ENCODE results near the gene ABHD18. TPM values are rescaled to one million over a fixed set of nuclear protein-coding genes. Genes with fewer than 3 reads are reported as not detected.
"Not testable (repeated sequence)": the region's sequence is repeated elsewhere in the genome, so short reads cannot be mapped to it uniquely, and the experiment has no call there.

ABHD18 gene
- total RNA-seq, 6 experiments from 2014 or later, result 4.0 to 4.9 (median 4.3) TPM

DNA sequence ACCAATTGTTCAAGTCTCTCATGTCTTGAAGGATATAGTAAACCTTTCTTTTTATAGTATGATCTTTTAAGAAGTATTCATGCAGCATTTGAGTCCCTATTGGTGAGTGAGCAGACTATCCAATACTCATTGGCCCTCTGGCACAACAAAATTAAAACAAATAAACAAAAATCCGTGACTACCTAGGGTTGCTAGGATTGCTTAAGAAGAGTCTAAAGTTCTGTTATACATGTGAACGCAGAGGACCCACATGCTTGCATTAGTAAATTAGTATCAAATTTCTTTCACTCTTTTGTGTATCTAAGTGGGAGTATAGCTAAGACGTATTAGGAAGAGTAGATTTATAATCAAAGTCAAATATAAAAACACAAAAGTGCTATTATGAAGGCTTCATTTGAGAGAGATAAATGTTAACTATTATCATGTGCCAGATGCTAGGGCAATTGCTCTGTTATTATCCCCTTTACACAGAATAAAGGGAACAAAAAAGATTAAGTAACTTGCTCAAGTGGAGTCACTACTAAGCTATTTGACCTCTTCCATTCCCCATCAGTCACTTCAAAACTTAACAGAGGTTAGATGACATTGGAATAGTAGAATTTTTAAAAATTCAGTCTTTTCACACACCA is 66.7 kb downstream of the ABHD18 start:
- Mint-ChIP-seq H3K4me3 (no peak overlapping the region), H3K27me3 (ENCODE audit: insufficient read depth) (no peaks in the 10 kb centered on the region), H3K4me1 (ENCODE audit: low read depth) (no peaks in the 10 kb centered on the region), H3K36me3 (ENCODE audit: low read depth) (no peaks in the 10 kb centered on the region), H3K9me3 (no peaks in the 10 kb centered on the region), H3K27ac (no peak overlapping the region)
- TF ChIP-seq, protein P1, sequence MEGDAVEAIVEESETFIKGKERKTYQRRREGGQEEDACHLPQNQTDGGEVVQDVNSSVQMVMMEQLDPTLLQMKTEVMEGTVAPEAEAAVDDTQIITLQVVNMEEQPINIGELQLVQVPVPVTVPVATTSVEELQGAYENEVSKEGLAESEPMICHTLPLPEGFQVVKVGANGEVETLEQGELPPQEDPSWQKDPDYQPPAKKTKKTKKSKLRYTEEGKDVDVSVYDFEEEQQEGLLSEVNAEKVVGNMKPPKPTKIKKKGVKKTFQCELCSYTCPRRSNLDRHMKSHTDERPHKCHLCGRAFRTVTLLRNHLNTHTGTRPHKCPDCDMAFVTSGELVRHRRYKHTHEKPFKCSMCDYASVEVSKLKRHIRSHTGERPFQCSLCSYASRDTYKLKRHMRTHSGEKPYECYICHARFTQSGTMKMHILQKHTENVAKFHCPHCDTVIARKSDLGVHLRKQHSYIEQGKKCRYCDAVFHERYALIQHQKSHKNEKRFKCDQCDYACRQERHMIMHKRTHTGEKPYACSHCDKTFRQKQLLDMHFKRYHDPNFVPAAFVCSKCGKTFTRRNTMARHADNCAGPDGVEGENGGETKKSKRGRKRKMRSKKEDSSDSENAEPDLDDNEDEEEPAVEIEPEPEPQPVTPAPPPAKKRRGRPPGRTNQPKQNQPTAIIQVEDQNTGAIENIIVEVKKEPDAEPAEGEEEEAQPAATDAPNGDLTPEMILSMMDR (IDR thresholded peaks at IDR 0.05), result no peak
- no peak for DNase-seq

DNA sequence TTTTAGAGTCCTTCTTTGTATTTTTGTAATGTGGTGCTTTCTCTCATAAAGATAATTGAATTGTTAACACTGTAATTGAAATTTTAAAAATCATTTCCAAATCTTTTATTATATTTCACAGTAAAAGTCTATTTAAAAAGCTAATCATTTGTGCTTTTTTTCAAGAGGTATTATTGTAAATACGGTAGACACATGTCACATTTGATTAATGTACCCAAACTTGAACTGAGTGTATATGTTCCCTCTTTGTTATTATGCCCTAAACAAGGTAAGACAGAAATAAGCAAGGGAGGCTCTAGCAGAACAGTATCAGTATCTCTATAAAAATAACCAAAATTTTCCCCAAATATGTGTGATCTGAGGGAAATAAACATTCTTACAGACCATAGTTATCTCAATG is 74.4 kb downstream of the ABHD18 start:
- DNase-seq, result no peak
- Mint-ChIP-seq H3K27ac (no peak overlapping the region), H3K4me3 (no peak overlapping the region), H3K36me3 (ENCODE audit: low read depth) (no peaks in the 10 kb centered on the region), H3K9me3 (no peaks in the 10 kb centered on the region), H3K4me1 (ENCODE audit: low read depth) (no peaks in the 10 kb centered on the region), H3K27me3 (ENCODE audit: insufficient read depth) (no peaks in the 10 kb centered on the region; the same call in 1 of the 2 replicates)
- TF ChIP-seq, protein P1 (IDR thresholded peaks at IDR 0.05), result no peak

DNA sequence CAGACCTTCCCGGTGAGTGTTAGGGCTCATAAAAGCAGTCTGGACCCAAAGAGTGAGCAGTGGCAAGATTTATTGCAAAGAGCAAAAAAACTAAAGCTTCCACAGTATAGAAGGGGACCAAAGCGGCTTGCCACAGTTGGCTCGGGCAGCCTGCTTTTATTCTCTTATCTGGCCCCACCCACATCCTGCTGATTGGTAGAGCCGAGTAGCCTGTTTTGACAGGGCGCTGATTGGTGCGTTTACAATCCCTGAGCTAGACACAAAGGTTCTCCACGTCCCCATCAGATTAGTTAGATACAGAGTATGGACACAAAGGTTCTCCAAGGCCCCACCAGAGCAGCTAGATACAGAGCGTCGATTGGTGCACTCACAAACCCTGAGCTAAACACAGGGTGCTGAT is 81.8 kb downstream of the ABHD18 start:
- H3K36me3 Mint-ChIP-seq (ENCODE audit: low read depth); DNase-seq; H3K4me1 Mint-ChIP-seq (ENCODE audit: low read depth); H3K4me3 Mint-ChIP-seq; H3K9me3 Mint-ChIP-seq; H3K27me3 Mint-ChIP-seq (ENCODE audit: insufficient read depth); H3K27ac Mint-ChIP-seq: not testable (repeated sequence)

DNA sequence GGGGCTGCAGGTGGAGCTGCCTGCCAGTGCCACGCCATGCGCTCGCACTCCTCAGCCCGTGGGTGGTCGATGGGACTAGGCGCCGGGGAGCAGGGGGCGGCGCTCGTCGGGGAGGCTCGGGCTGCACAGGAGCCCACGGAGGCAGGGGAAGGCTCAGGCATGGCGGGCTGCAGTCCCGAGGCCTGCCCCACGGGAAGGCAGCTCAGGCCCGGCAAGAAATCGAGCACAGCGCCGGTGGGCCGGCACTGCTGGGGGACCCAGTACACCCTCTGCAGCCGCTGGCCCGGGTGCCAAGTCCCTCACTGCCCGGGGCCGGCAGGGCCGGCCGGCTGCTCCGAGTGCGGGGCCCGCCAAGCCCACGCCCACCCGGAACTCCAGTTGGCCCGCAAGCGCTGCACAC is 82.3 kb downstream of the ABHD18 start:
- H3K27me3 Mint-ChIP-seq (ENCODE audit: insufficient read depth); H3K4me3 Mint-ChIP-seq; H3K9me3 Mint-ChIP-seq; H3K36me3 Mint-ChIP-seq (ENCODE audit: low read depth); DNase-seq; H3K27ac Mint-ChIP-seq; H3K4me1 Mint-ChIP-seq (ENCODE audit: low read depth): not testable (repeated sequence)

DNA sequence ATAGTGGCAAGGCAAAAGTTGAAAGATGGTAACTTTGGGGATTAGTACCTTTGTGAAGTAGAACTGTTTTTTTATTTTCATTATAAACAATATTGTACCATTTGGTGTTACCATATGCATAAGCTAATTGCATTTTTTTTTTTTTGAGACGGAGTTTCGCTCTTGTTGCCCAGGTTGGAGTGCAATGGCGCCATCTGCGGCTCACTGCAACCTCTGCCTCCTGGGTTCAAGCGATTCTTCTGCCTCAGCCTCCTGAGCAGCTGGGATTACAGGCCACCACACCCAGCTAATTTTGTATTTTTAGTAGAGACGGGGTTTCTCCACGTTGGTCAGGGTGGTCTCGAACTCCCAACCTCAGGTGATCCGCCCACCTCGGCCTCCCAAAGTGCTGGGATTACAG is 86.0 kb downstream of the ABHD18 start:
- not testable (repeated sequence) for H3K4me3 Mint-ChIP-seq; H3K27me3 Mint-ChIP-seq (ENCODE audit: insufficient read depth); H3K27ac Mint-ChIP-seq; DNase-seq; H3K4me1 Mint-ChIP-seq (ENCODE audit: low read depth); H3K9me3 Mint-ChIP-seq; H3K36me3 Mint-ChIP-seq (ENCODE audit: low read depth)
- TF ChIP-seq, protein P1 (IDR thresholded peaks at IDR 0.05), result peak; percentile 26; the same call in 1 of the 2 replicates

DNA sequence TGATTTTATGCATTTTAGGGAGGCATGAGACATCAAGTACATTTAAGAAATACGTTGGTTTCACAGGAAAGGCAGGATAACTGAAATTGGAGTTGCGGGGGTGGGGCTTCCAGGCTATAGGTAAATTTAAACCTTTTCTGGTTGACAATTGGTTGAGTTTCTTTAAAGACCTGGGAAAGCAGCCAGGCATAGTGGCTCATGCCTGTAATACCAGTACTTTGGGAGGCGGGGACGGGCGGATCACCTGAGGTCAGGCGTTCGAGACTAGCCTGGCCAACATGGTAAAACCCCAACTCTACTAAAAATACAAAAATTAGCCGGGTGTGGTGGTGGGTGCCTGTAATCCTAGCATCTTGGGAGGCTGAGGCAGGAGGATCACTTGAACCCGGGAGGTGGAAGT is 89.7 kb downstream of the ABHD18 start:
- not testable (repeated sequence) for H3K4me3 Mint-ChIP-seq; H3K9me3 Mint-ChIP-seq; H3K27me3 Mint-ChIP-seq (ENCODE audit: insufficient read depth); H3K36me3 Mint-ChIP-seq (ENCODE audit: low read depth); DNase-seq; H3K4me1 Mint-ChIP-seq (ENCODE audit: low read depth); H3K27ac Mint-ChIP-seq

DNA sequence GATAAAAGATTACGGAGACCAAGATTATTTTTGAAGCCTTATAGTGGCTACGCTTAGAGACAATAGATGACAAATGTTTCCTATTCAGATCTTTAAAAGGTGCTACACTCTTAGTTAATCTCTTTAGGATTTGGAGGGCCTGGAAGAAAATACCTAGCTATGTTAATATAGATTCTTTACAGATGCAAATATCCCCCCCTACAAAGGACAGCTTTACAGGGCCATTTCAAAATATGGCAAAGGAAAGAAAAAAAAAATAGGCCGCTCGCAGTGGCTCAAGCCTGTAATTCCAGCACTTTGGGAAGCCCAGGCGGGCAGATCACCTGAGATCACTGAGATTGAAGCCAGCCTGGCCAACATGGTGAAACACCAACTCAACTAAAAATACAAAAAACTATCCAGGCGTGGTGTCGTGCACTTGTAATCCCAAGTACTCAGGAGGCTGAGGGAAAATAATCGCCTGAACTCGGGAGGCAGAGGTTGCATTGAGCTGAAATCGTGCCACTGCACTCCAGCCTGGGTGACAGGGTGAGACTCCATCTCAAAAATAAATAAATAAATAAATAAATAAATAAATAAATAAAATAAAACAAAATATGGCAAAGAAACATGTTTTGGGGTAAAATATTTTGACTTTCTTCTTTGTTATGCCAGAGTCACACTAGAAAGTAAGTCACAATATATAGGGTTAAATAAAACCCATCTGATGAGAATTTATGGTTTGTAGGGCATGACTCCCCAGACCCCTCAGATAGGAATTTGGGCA is 90.4 kb downstream of the ABHD18 start:
- not testable (repeated sequence) for H3K27ac Mint-ChIP-seq; H3K36me3 Mint-ChIP-seq (ENCODE audit: low read depth); H3K27me3 Mint-ChIP-seq (ENCODE audit: insufficient read depth); H3K4me3 Mint-ChIP-seq; DNase-seq; H3K4me1 Mint-ChIP-seq (ENCODE audit: low read depth); H3K9me3 Mint-ChIP-seq
